Measurements from ENCODE around the gene CBLL1. TPM values are rescaled to one million over a fixed set of nuclear protein-coding genes. Genes with fewer than 3 reads are reported as not detected.

Gene CBLL1
- total and polyA plus RNA-seq, 9 donors: 12.2 to 47.1 (median 25.6) TPM

- Histone ChIP-seq H3K27ac (no peak overlapping the region), H3K9me3 (no peaks in the 10 kb centered on the region), H3K4me1 (ENCODE audit: insufficient read depth) (no peaks in the 10 kb centered on the region), H3K27me3 (no peaks in the 10 kb centered on the region), H3K4me3 (no peak overlapping the region), H3K36me3 (no peaks in the 10 kb centered on the region)
- 80 to 89% (median 88%) methylated on average over 1 of the region's 1 CpG for WGBS, 3 donors
- DNase-seq: no peak
- TF ChIP-seq EP300 (IDR thresholded peaks at IDR 0.05) (no peak), POLR2A (IDR thresholded peaks at IDR 0.05) (no peak), CTCF (IDR thresholded peaks at IDR 0.05) (no peak)
- intact Hi-C loops (cut with DNase I): no loop called here
These were observed 32.6 kb upstream of the CBLL1 start for GRCh38 chr7:107711301-107711700.

GRCh38 chr7:107712025-107712424 lies 31.9 kb upstream of the CBLL1 start:
- no peak overlapping the region for H3K4me3 ChIP-seq
- 86 to 95% (median 90%) methylated on average over 1 of the region's 1 CpG for WGBS, 3 donors
- no peak for TF ChIP-seq EP300 (IDR thresholded peaks at IDR 0.05)
- TF ChIP-seq POLR2A (IDR thresholded peaks at IDR 0.05): no peak
- no peak for TF ChIP-seq CTCF (IDR thresholded peaks at IDR 0.05)
- H3K27ac ChIP-seq: no peak overlapping the region
- DNase-seq: no peak
- H3K9me3 ChIP-seq: no peaks in the 10 kb centered on the region
- H3K27me3 ChIP-seq: no peaks in the 10 kb centered on the region
- no peaks in the 10 kb centered on the region for H3K4me1 ChIP-seq (ENCODE audit: insufficient read depth)
- H3K36me3 ChIP-seq: no peaks in the 10 kb centered on the region
- intact Hi-C loops (cut with DNase I): no loop called here

- H3K27me3 ChIP-seq: no peaks in the 10 kb centered on the region
- no peak overlapping the region for H3K4me3 ChIP-seq
- no peaks in the 10 kb centered on the region for H3K4me1 ChIP-seq (ENCODE audit: insufficient read depth)
- no peak for DNase-seq
- intact Hi-C loops (cut with DNase I): no loop called here
- H3K27ac ChIP-seq: no peak overlapping the region
- no peaks in the 10 kb centered on the region for H3K36me3 ChIP-seq
- TF ChIP-seq EP300 (IDR thresholded peaks at IDR 0.05) (no peak), CTCF (IDR thresholded peaks at IDR 0.05) (no peak), POLR2A (IDR thresholded peaks at IDR 0.05) (no peak)
- H3K9me3 ChIP-seq: no peaks in the 10 kb centered on the region
- WGBS, 3 donors: 93 to 97% (median 94%) methylated on average over 1 of the region's 1 CpG
These were observed 31.0 kb upstream of the CBLL1 start for GRCh38 chr7:107712896-107713295.

- H3K4me3 ChIP-seq: no peak overlapping the region
- H3K27ac ChIP-seq: no peak overlapping the region
- H3K36me3 ChIP-seq: no peaks in the 10 kb centered on the region
- intact Hi-C loops (cut with DNase I): no loop called here
- no peak for DNase-seq
- H3K9me3 ChIP-seq: no peaks in the 10 kb centered on the region
- 83 to 86% (median 86%) methylated on average over 6 of the region's 6 CpGs for WGBS, 3 donors
- no peaks in the 10 kb centered on the region for H3K27me3 ChIP-seq
- no peaks in the 10 kb centered on the region for H3K4me1 ChIP-seq (ENCODE audit: insufficient read depth)
- TF ChIP-seq EP300 (IDR thresholded peaks at IDR 0.05) (no peak), POLR2A (IDR thresholded peaks at IDR 0.05) (no peak), CTCF (IDR thresholded peaks at IDR 0.05) (no peak)
These were observed 28.4 kb upstream of the CBLL1 start for GRCh38 chr7:107715531-107715930.

Measured in ovary (tissue), 9 donors.